BE2C (cell line): ENCODE measurements around the gene PON2.

ENCODE experiments used
- DNase-seq: peaks from one replicate; pipeline ENCODE4 v3.0.0-alpha.2; 2020
- H3K27me3 ChIP-seq: fragments of 250-450 bp; sonication (Bioruptor Pico); 2 replicates; pipeline ENCODE4 v1.5.1; 2020; ENCODE audit warnings: mild to moderate bottlenecking
- H3K36me3 ChIP-seq: fragments of 250-450 bp; sonication (Bioruptor Pico); 2 replicates; pipeline ENCODE4 v1.5.1; 2020; ENCODE audit warnings: mild to moderate bottlenecking
- H3K4me1 ChIP-seq: fragments of 250-450 bp; sonication (Bioruptor Pico); 2 replicates; pipeline ENCODE4 v1.5.1; 2020
- H3K4me3 ChIP-seq: 2 replicates; pipeline ENCODE4 v1.5.1; 2011; ENCODE audit warnings: low read depth, low read length
- H3K9me3 ChIP-seq: fragments of 250-450 bp; sonication (Bioruptor Pico); 2 replicates; pipeline ENCODE4 v1.5.1; 2020
- CTCF ChIP-seq: IDR thresholded peaks from 2 replicates; pipeline ENCODE4 v1.5.1; 2012; ENCODE audit warnings: mild to moderate bottlenecking, low read depth, low read length

The PON2 gene

DNA sequence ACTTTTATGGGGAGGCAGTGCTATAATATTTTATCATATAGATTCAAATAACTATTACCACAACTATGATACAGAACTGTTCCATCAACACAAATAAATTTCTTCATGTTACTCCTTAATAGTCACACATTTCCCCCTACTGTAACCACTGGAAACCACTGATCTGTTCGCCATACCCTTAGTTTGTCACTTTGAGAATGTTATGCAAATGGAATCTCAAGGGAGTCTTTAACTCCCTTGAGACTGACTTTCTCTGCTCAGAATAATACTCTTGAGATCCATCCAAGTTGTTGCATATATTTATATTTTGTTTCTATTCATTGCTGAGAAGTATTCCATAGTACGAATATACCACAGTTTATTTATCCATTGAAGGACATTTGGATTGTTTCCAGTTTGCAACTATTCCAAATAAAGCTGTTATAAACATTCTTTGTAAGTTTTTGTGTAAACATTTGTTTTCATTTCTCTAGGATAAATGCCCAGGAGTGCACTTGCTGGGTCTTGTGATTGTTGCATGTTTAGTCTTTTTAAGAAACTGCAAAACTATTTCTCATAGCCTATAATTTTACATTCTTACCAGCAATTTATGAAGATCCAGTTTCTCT is 19.7 kb upstream of the PON2 start:
- Histone ChIP-seq H3K4me3 (no peak overlapping the region), H3K9me3 (no peaks in the 10 kb centered on the region), H3K27me3 (no peaks in the 10 kb centered on the region; the same call in 1 of the 2 replicates), H3K4me1 (no peaks in the 10 kb centered on the region), H3K36me3 (no peaks in the 10 kb centered on the region)
- DNase-seq: no peak
- no peak for TF ChIP-seq CTCF

DNA sequence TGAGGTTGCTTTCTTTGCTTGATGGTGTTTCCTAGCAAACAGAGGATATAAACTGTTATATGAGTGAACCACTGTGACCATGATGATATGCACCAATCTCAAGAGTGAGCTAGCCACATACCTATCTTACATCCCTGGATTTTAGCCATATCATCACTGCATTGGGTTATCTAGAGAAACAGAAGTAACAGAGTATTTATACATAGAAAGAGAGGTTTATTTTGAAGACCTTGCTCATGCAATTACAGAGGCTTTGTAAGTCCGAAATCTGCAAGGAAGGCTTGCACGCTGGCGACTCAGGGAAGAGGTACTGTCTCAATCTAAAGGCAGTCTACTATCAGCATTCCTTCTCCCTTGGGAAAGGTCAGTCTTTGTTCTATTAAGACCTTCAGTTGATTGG is 11.8 kb upstream of the PON2 start:
- Histone ChIP-seq H3K36me3 (no peaks in the 10 kb centered on the region), H3K4me3 (no peak overlapping the region), H3K9me3 (no peaks in the 10 kb centered on the region), H3K4me1 (no peaks in the 10 kb centered on the region), H3K27me3 (no peaks in the 10 kb centered on the region)
- TF ChIP-seq CTCF: no peak
- no peak for DNase-seq

GRCh38 chr7:95444796-95445195 is 10.0 kb upstream of the PON2 start:
- Histone ChIP-seq H3K36me3 (no peaks in the 10 kb centered on the region), H3K4me1 (no peaks in the 10 kb centered on the region), H3K4me3 (no peak overlapping the region), H3K27me3 (no peaks in the 10 kb centered on the region), H3K9me3 (no peaks in the 10 kb centered on the region)
- DNase-seq: no peak
- no peak for TF ChIP-seq CTCF

GRCh38 chr7:95441042-95441823 is 6.4 kb upstream of the PON2 start:
- no peaks in the 10 kb centered on the region for H3K4me1 ChIP-seq
- TF ChIP-seq CTCF: no peak
- no peaks in the 10 kb centered on the region for H3K9me3 ChIP-seq
- no peak for DNase-seq
- H3K36me3 ChIP-seq: no peaks in the 10 kb centered on the region
- H3K4me3 ChIP-seq: no peak overlapping the region
- no peaks in the 10 kb centered on the region for H3K27me3 ChIP-seq

DNA sequence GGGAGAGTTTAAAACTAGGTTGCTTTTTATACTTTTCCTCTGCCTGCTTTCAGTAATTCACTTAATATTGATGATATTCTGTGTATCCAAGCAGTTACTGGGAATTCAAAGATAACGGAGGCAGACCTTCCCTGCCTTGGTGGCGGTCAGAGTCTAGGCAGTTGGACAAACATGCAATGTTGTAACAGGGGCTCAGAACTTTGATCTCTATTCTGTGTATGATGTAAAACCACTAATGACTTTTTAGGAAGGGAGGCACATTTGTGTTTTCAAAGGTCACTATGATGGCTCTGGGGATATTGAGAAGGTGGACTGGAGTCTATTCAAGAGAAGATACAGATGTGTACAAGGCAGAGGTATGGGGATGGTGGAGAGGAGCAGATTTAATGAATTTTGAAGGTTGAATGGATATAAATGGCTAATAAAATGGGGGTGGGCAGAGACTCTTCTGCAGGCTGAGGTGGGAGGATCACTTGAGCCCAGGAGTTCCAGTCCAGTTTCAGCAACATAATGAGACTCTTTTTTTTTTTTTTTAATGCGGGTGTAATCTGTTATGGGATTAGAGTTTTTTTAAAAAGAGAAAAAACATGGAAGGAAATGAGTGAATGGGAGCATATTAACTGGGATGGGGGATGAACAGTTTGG is 5.7 kb upstream of the PON2 start:
- no peaks in the 10 kb centered on the region for H3K36me3 ChIP-seq
- H3K27me3 ChIP-seq: no peaks in the 10 kb centered on the region
- TF ChIP-seq CTCF: no peak
- no peaks in the 10 kb centered on the region for H3K4me1 ChIP-seq
- DNase-seq: no peak
- H3K4me3 ChIP-seq: no peak overlapping the region
- no peaks in the 10 kb centered on the region for H3K9me3 ChIP-seq

DNA sequence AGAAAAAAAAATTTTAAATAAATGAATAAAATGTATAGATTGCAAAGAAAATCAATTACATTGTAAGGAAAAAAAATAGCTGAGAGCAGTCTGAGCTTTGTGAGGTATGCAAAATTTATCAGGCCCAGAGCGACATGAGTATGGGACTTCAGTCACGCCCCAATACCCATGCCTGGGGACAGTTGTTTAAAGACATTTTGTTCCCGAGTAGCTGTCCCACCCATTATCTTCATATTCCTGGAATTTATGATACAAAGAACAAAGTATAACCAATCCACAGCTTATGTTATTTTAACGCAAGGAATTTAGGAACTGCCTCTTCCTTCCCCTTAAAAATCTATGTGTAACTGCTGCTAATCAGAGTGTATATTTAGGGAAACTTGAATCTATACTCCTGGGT is 1.6 kb upstream of the PON2 start:
- no peak for TF ChIP-seq CTCF
- DNase-seq: no peak
- Histone ChIP-seq H3K27me3 (no peaks in the 10 kb centered on the region), H3K4me3 (no peak overlapping the region), H3K9me3 (no peaks in the 10 kb centered on the region), H3K36me3 (no peaks in the 10 kb centered on the region), H3K4me1 (no peaks in the 10 kb centered on the region)
